A549 (cell line): Measurements from ENCODE around the gene CDK9. TPM values are rescaled to one million over a fixed set of nuclear protein-coding genes. Genes with fewer than 3 reads are reported as not detected.

Source experiments
- ATAC-seq, 2 experiments: fragments of 200-7000 bp in 1 of 2; fragments of >200 bp in 1 of 2; cut with Nextera tagmentation in 1 of 2; cut with Tn5 transposase in 1 of 2; 3 replicates each; pipeline versions ENCODE4 v1.8.0 to v1.9.1; 2018 to 2020; ENCODE audit warnings: mild to moderate bottlenecking in 1 of 2, moderate library complexity in 1 of 2
- CTCF ChIA-PET: fragments of 300-600 bp; sonication (Branson Sonifier 250); formaldehyde crosslinking; extraction: SDS; loops from one replicate; lab custom pipeline; 2021; ENCODE audit warnings: antibody characterized with exemption, inconsistent platforms; lab: Yijun Ruan, JAX
- POLR2A ChIA-PET: fragments of 350-600 bp; formaldehyde crosslinking; extraction: SDS; loops from one replicate; lab custom pipeline; 2021; ENCODE audit warnings: antibody characterized with exemption, inconsistent platforms; lab: Yijun Ruan, JAX
- DNase-seq, 2 experiments: peaks; one replicate each; pipeline versions ENCODE4 v3.0.0 to v3.0.0-alpha.2; 2011 to 2016; ENCODE audit warnings: low read depth in 1 of 2, low spot score in 1 of 2
- FAIRE-seq: peaks from 2 replicates; lab custom pipeline; 2011; peaks lifted over from hg19 to GRCh38; lab: Jason Lieb, UNC
- H3K27ac ChIP-seq, 2 experiments: fragments of >200 bp; sonication (Bioruptor Twin); formaldehyde crosslinking; 3 replicates each; pipeline ENCODE4 v1.5.1; 2016 to 2017
- H3K4me1 ChIP-seq: fragments of >200 bp; sonication (Bioruptor Twin); formaldehyde crosslinking; 3 replicates; pipeline ENCODE4 v1.6.1; 2016
- H3K4me2 ChIP-seq: fragments of >200 bp; sonication (Bioruptor Twin); formaldehyde crosslinking; 3 replicates; pipeline ENCODE4 v1.6.1; 2016
- H3K4me3 ChIP-seq: fragments of >200 bp; sonication (Bioruptor Twin); formaldehyde crosslinking; 3 replicates; pipeline ENCODE4 v1.5.1; 2016
- H3K9me3 ChIP-seq: fragments of >200 bp; sonication (Bioruptor Twin); formaldehyde crosslinking; 3 replicates; pipeline ENCODE4 v1.6.1; 2016
- BHLHE40 ChIP-seq: IDR thresholded peaks from 2 replicates; pipeline ENCODE4 v1.6.1; 2012; ENCODE audit warnings: low read depth, low read length, inconsistent platforms
- CBX2 ChIP-seq: fragments of 200-600 bp; sonication (generic); IDR thresholded peaks from 2 replicates; pipeline ENCODE4 v1.6.1; 2016; ENCODE audit warnings: low read depth, mild to moderate bottlenecking, borderline replicate concordance
- EHMT2 ChIP-seq: fragments of 200-600 bp; sonication (generic); IDR thresholded peaks from 2 replicates; pipeline ENCODE4 v1.6.1; 2016; ENCODE audit warnings: antibody characterized with exemption, low read depth, mild to moderate bottlenecking, moderate library complexity
- EP300 ChIP-seq, 2 experiments: fragments of >200 bp; sonication (Bioruptor Twin); formaldehyde crosslinking; IDR thresholded peaks; 2 replicates in 1 of 2; 3 replicates in 1 of 2; pipeline ENCODE4 v1.6.1; 2016 to 2017
- ESRRA ChIP-seq: fragments of 150-350 bp; IDR thresholded peaks from 2 replicates; pipeline ENCODE4 v1.6.1; 2014; ENCODE audit warnings: mild to moderate bottlenecking, low read length, borderline replicate concordance
- FOSB ChIP-seq: fragments of 250-450 bp; sonication (Bioruptor Pico); IDR thresholded peaks from 2 replicates; pipeline ENCODE4 v1.5.0; 2020; ENCODE audit warnings: mild to moderate bottlenecking, moderate library complexity
- HDAC2 ChIP-seq: fragments of 200-600 bp; sonication (generic); IDR thresholded peaks from 2 replicates; pipeline ENCODE4 v1.6.1; 2016
- HEYL ChIP-seq: fragments of 250-450 bp; sonication (Bioruptor Pico); IDR thresholded peaks from 2 replicates; pipeline ENCODE4 v1.8.0; 2021; ENCODE audit warnings: mild to moderate bottlenecking, moderate library complexity
- HOXA7 ChIP-seq: fragments of 250-450 bp; sonication (Bioruptor Pico); IDR thresholded peaks from 2 replicates; pipeline ENCODE4 v1.5.0; 2020; ENCODE audit warnings: mild to moderate bottlenecking, moderate library complexity
- JUNB ChIP-seq: fragments of >200 bp; sonication (Bioruptor Twin); formaldehyde crosslinking; IDR thresholded peaks from 2 replicates; pipeline ENCODE4 v1.6.1; 2016
- MAX ChIP-seq: IDR thresholded peaks from 2 replicates; pipeline ENCODE4 v1.6.1; 2012
- MYC ChIP-seq: IDR thresholded peaks from 2 replicates; pipeline ENCODE4 v1.6.1; 2012; ENCODE audit warnings: mild to moderate bottlenecking, inconsistent platforms, low read length, improper control_type of control experiment, borderline replicate concordance
- PHF8 ChIP-seq: fragments of 200-600 bp; sonication (generic); IDR thresholded peaks from 2 replicates; pipeline ENCODE4 v1.6.1; 2016; ENCODE audit warnings: low read depth, mild to moderate bottlenecking, antibody characterized with exemption, moderate library complexity, borderline replicate concordance
- POLR2AphosphoS2 ChIP-seq: conservative IDR thresholded peaks from 2 replicates; pipeline ENCODE4 v1.6.1; 2012; ENCODE audit warnings: low read length, improper control_type of control experiment, inconsistent platforms
- RNF2 ChIP-seq: fragments of 200-600 bp; sonication (generic); IDR thresholded peaks from 2 replicates; pipeline ENCODE4 v1.6.1; 2016; ENCODE audit warnings: low read depth, mild to moderate bottlenecking, antibody characterized with exemption, moderate library complexity, borderline replicate concordance
- TP53 ChIP-seq: fragments of 250-450 bp; sonication (Bioruptor Pico); IDR thresholded peaks from 2 replicates; pipeline ENCODE4 v1.5.0; 2021; ENCODE audit warnings: mild to moderate bottlenecking, moderate library complexity
- WGBS: methylation state at CpG from one replicate; pipeline ENCODE4 v1.1.6; 2017; ENCODE audit errors: missing lambda C conversion rate; 5-methylcytosine and 5-hydroxymethylcytosine counted together
- polyA plus RNA-seq, 4 experiments: library from polyadenylated mRNA; depleted of rRNA in 3 of 4; stranded (reverse); fragments of >200 nt; fragmentation: RNase III in 1 of 4; extraction: RNeasy Plus Mini Kit Qiagen cat#74134 plus additional on column Dnase treatment in 1 of 4; gene quantifications; 2 replicates in 3 of 4; 3 replicates in 1 of 4; pipeline ENCODE4 v1.2.3, GENCODE V29; 2011 to 2017
- TF ChIP-seq, protein P1 (sequence below): fragments of 250-450 bp; sonication (Bioruptor Pico); IDR thresholded peaks from 2 replicates; pipeline ENCODE4 v1.5.0; 2021; ENCODE audit warnings: mild to moderate bottlenecking, moderate library complexity, borderline replicate concordance
- TF ChIP-seq, protein P2 (sequence below): IDR thresholded peaks from 2 replicates; pipeline ENCODE4 v1.6.1; 2012; ENCODE audit warnings: low read depth, borderline replicate concordance

Gene CDK9
- polyA plus RNA-seq, 2 of the 4 experiments (the other 2 are of a cell fraction), result 43.8 to 45.7 TPM

DNA sequence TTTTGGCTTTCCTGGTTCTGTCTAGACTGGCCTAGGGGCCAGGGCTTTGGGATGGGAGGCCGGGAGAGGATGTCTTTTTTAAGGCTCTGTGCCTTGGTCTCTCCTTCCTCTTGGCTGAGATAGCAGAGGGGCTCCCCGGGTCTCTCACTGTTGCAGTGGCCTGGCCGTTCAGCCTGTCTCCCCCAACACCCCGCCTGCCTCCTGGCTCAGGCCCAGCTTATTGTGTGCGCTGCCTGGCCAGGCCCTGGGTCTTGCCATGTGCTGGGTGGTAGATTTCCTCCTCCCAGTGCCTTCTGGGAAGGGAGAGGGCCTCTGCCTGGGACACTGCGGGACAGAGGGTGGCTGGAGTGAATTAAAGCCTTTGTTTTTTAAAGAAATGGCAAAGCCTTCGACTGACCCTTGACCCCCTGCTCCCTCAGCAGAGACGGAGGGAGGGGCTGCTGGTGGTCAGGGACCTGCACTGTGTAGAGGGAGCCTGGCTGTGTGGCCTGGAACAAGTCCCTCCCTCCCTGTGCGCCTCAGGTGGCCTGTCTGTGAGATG, 27.9 kb downstream of the CDK9 start:
- Histone ChIP-seq H3K4me2 (no peak overlapping the region), H3K9me3 (no peaks in the 10 kb centered on the region), H3K4me1 (peaks cover 11% of the 10 kb centered on the region; the same call in 2 of the 3 replicates), H3K27ac (no peak overlapping the region), H3K4me3 (no peak overlapping the region)
- FAIRE-seq (no peak), DNase-seq (no peak), ATAC-seq (no peak)
- TF ChIP-seq RNF2 (no peak), POLR2AphosphoS2 (no peak), EHMT2 (no peak), PHF8 (no peak), HOXA7 (CRISPR knock-in tag) (no peak), HEYL (no peak), TP53 (CRISPR knock-in tag) (no peak)
- TF ChIP-seq, protein P1, sequence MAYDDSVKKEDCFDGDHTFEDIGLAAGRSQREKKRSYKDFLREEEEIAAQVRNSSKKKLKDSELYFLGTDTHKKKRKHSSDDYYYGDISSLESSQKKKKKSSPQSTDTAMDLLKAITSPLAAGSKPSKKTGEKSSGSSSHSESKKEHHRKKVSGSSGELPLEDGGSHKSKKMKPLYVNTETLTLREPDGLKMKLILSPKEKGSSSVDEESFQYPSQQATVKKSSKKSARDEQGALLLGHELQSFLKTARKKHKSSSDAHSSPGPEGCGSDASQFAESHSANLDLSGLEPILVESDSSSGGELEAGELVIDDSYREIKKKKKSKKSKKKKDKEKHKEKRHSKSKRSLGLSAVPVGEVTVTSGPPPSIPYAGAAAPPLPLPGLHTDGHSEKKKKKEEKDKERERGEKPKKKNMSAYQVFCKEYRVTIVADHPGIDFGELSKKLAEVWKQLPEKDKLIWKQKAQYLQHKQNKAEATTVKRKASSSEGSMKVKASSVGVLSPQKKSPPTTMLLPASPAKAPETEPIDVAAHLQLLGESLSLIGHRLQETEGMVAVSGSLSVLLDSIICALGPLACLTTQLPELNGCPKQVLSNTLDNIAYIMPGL (CRISPR knock-in tag), result no peak
- TF ChIP-seq, protein P2, sequence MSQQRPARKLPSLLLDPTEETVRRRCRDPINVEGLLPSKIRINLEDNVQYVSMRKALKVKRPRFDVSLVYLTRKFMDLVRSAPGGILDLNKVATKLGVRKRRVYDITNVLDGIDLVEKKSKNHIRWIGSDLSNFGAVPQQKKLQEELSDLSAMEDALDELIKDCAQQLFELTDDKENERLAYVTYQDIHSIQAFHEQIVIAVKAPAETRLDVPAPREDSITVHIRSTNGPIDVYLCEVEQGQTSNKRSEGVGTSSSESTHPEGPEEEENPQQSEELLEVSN, result no peak
- POLR2A ChIA-PET, result no interaction called here
- CTCF ChIA-PET, result interaction anchor here (0.9 to 1.0 kb wide), 2 partner anchors 12 to 28 kb away, joined by 4 to 5 read pairs; partner anchors contain the start of gene CDK9
- 85% methylated on average over 6 of the region's 9 CpGs for WGBS

GRCh38 chr9:127814619-127815511, 29.0 kb downstream of the CDK9 start:
- Histone ChIP-seq H3K4me3 (no peak overlapping the region), H3K9me3 (no peaks in the 10 kb centered on the region), H3K4me2 (no peak overlapping the region), H3K4me1 (peaks cover 3% of the 10 kb centered on the region; the same call in 1 of the 3 replicates), H3K27ac (no peak overlapping the region)
- no peak for FAIRE-seq
- ATAC-seq, result no peak
- ChIA-PET POLR2A (no interaction called here), CTCF (interaction anchor here (0.6 to 2.1 kb wide), 2 partner anchors 14 to 54 kb away, joined by 4 to 6 read pairs; no protein-coding TSS in a partner anchor)
- TF ChIP-seq EP300 (IDR thresholded peaks at IDR 0.05) (no peak), HDAC2 (no peak), JUNB (no peak), MYC (no peak), MAX (no peak), CBX2 (no peak), FOSB (CRISPR knock-in tag) (no peak), BHLHE40 (no peak), ESRRA (no peak)
- no peak for DNase-seq
- WGBS, result 95% methylated on average over 10 of the region's 11 CpGs
